Urothelium cell line (cell line): ENCODE results near the gene PCGF3.
"Not testable (repeated sequence)": the region's sequence is repeated elsewhere in the genome, so short reads cannot be mapped to it uniquely, and the experiment has no call there.

ENCODE experiments used
- DNase-seq: peaks from one replicate; pipeline ENCODE4 v3.0.0; 2011; ENCODE audit warnings: low spot score, mixed read lengths
- FAIRE-seq: peaks from 2 replicates; lab custom pipeline; 2011; peaks lifted over from hg19 to GRCh38; lab: Jason Lieb, UNC

PCGF3 gene

GRCh38 chr4:779555-779954, 73.9 kb downstream of the PCGF3 start:
- FAIRE-seq (no peak), DNase-seq (no peak)

- not testable (repeated sequence) for DNase-seq, FAIRE-seq
Observed at GRCh38 chr4:780255-780654, 74.6 kb downstream of the PCGF3 start.

GRCh38 chr4:780716-781492, 75.3 kb downstream of the PCGF3 start:
- DNase-seq (no peak), FAIRE-seq (no peak)

GRCh38 chr4:781493-782216, 76.0 kb downstream of the PCGF3 start:
- FAIRE-seq = peak; percentile 73

GRCh38 chr4:784401-785331, 79.0 kb downstream of the PCGF3 start:
- DNase-seq (no peak), FAIRE-seq (no peak)

More at GRCh38 chr4:781493-782216, 76.0 kb downstream of the PCGF3 start:
- peak; percentile 98 for DNase-seq

GRCh38 chr4:785332-786073, 79.9 kb downstream of the PCGF3 start:
- FAIRE-seq = no peak
- no peak for DNase-seq

GRCh38 chr4:786074-786741, 80.6 kb downstream of the PCGF3 start:
- DNase-seq (no peak), FAIRE-seq (no peak)

GRCh38 chr4:786861-787300, 81.2 kb downstream of the PCGF3 start:
- FAIRE-seq = no peak
- DNase-seq = no peak

- no peak for FAIRE-seq
- no peak for DNase-seq
Observed at GRCh38 chr4:787561-787981, 81.9 kb downstream of the PCGF3 start.

GRCh38 chr4:788006-788635, 82.5 kb downstream of the PCGF3 start:
- FAIRE-seq (no peak), DNase-seq (no peak)

- no peak for DNase-seq
- no peak for FAIRE-seq
Observed at GRCh38 chr4:788636-789297, 83.1 kb downstream of the PCGF3 start.

- FAIRE-seq (no peak), DNase-seq (no peak)
Observed at GRCh38 chr4:789571-790465, 84.2 kb downstream of the PCGF3 start.

GRCh38 chr4:790466-790820, 84.8 kb downstream of the PCGF3 start:
- FAIRE-seq (no peak), DNase-seq (no peak)

GRCh38 chr4:791252-791897, 85.7 kb downstream of the PCGF3 start:
- DNase-seq (no peak), FAIRE-seq (no peak)

GRCh38 chr4:791898-792625, 86.4 kb downstream of the PCGF3 start:
- DNase-seq (no peak), FAIRE-seq (no peak)

- DNase-seq (no peak), FAIRE-seq (no peak)
Observed at GRCh38 chr4:792626-793092, 87.0 kb downstream of the PCGF3 start.
